ENCODE results near the gene PLXDC2.

DNA sequence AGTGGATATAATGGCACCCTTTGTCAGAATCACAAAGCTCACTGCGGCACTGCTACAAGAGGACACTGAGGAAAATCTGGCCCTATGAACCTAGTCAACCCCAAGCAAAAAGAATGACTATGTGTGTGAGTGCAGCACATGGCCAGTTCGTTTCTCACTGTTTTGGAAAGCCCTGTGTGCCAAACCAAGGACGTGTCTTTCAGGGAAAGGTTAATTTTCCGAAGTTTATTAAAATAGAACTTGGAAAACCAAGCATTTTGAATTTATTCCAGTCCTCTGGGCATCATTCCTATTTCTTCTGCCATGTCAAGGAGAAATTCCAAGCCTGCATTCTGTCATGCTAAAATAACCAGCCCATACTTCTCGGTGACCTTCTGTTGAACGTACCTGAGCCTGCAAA is 471.8 kb downstream of the PLXDC2 start:
- TF ChIP-seq SP1 (IDR thresholded peaks at IDR 0.05; ENCODE audit: low read depth, low read length): no peak
- TF ChIP-seq, protein P1, sequence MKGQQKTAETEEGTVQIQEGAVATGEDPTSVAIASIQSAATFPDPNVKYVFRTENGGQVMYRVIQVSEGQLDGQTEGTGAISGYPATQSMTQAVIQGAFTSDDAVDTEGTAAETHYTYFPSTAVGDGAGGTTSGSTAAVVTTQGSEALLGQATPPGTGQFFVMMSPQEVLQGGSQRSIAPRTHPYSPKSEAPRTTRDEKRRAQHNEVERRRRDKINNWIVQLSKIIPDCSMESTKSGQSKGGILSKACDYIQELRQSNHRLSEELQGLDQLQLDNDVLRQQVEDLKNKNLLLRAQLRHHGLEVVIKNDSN (IDR thresholded peaks at IDR 0.05; ENCODE audit: borderline replicate concordance, extremely low read length, insufficient read depth, low read depth, low read length): no peak
- TF ChIP-seq, protein P2, sequence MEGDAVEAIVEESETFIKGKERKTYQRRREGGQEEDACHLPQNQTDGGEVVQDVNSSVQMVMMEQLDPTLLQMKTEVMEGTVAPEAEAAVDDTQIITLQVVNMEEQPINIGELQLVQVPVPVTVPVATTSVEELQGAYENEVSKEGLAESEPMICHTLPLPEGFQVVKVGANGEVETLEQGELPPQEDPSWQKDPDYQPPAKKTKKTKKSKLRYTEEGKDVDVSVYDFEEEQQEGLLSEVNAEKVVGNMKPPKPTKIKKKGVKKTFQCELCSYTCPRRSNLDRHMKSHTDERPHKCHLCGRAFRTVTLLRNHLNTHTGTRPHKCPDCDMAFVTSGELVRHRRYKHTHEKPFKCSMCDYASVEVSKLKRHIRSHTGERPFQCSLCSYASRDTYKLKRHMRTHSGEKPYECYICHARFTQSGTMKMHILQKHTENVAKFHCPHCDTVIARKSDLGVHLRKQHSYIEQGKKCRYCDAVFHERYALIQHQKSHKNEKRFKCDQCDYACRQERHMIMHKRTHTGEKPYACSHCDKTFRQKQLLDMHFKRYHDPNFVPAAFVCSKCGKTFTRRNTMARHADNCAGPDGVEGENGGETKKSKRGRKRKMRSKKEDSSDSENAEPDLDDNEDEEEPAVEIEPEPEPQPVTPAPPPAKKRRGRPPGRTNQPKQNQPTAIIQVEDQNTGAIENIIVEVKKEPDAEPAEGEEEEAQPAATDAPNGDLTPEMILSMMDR (IDR thresholded peaks at IDR 0.05 in 2 of 3, conservative IDR thresholded peaks at IDR 0.05 in 1 of 3; ENCODE audit: control insufficient read depth in 2 of 3, extremely low read depth in 1 of 3, insufficient read depth in 1 of 3, low read depth in 3 of 3, low read length in 3 of 3): no peak
- TF ChIP-seq, protein P3, sequence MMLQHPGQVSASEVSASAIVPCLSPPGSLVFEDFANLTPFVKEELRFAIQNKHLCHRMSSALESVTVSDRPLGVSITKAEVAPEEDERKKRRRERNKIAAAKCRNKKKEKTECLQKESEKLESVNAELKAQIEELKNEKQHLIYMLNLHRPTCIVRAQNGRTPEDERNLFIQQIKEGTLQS (IDR thresholded peaks at IDR 0.05; ENCODE audit: borderline replicate concordance, extremely low read depth, low read depth, low read length): no peak
- TF ChIP-seq POLR2AphosphoS5 (IDR thresholded peaks at IDR 0.05; ENCODE audit: low read length): no peak
- TF ChIP-seq JUNB (IDR thresholded peaks at IDR 0.05): no peak
- TF ChIP-seq EZH2 (IDR thresholded peaks at IDR 0.05; ENCODE audit: borderline replicate concordance, control insufficient read depth, low read depth, low read length): no peak
- no peak for TF ChIP-seq POLR2A (IDR thresholded peaks at IDR 0.05; ENCODE audit: low read depth, low read length)
- no peak for TF ChIP-seq FOS (IDR thresholded peaks at IDR 0.05; ENCODE audit: borderline replicate concordance, extremely low read depth, insufficient read length)
- no peak for TF ChIP-seq KDM1A (IDR thresholded peaks at IDR 0.05; ENCODE audit: borderline replicate concordance)
- TF ChIP-seq REST (IDR thresholded peaks at IDR 0.05; ENCODE audit: low read depth, low read length): no peak
- TF ChIP-seq FOXM1 (IDR thresholded peaks at IDR 0.05; ENCODE audit: low read depth, low read length): no peak
